HL-60 (cell line): ENCODE data around the gene DTL.

ENCODE experiments used
- GABPA ChIP-seq: IDR thresholded peaks from 2 replicates; pipeline ENCODE4 v1.6.1; 2012; ENCODE audit warnings: low read depth
- POLR2AphosphoS5 ChIP-seq: IDR thresholded peaks from 2 replicates; pipeline ENCODE4 v1.6.1; 2012; ENCODE audit warnings: low read depth
- REST ChIP-seq: IDR thresholded peaks from 2 replicates; pipeline ENCODE4 v1.6.1; 2012; ENCODE audit warnings: low read depth; ENCODE audit not compliant: insufficient replicate concordance
- SPI1 ChIP-seq: IDR thresholded peaks from 2 replicates; pipeline ENCODE4 v1.6.1; 2012; ENCODE audit warnings: low read depth, mild to moderate bottlenecking, borderline replicate concordance
- TF ChIP-seq, protein P1 (sequence below): IDR thresholded peaks from one replicate; pipeline ENCODE4 v1.5.1; 2011; ENCODE audit warnings: low read length, control low read depth, inconsistent platforms; ENCODE audit not compliant: insufficient read depth

DNA sequence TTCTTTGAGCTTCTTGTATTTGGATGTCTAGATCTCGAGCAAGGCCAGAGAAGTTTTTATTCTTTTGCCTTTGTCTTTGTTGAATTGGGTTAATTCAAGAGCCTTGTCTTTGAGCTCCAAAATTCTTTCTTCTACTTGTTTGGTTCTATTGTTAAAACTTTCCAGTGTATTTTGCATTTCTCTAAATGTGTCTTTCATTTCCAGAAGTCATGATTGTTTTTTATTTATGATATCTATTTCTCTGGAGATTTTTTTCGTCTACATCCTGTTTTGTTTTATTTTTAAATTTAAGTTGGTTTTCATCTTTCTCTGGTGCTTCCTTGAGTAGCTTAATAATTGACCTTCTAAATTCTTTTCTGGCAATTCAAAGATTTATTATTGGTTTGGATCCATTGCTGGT, 61.8 kb downstream of the DTL start:
- TF ChIP-seq POLR2AphosphoS5: no peak
- TF ChIP-seq, protein P1, sequence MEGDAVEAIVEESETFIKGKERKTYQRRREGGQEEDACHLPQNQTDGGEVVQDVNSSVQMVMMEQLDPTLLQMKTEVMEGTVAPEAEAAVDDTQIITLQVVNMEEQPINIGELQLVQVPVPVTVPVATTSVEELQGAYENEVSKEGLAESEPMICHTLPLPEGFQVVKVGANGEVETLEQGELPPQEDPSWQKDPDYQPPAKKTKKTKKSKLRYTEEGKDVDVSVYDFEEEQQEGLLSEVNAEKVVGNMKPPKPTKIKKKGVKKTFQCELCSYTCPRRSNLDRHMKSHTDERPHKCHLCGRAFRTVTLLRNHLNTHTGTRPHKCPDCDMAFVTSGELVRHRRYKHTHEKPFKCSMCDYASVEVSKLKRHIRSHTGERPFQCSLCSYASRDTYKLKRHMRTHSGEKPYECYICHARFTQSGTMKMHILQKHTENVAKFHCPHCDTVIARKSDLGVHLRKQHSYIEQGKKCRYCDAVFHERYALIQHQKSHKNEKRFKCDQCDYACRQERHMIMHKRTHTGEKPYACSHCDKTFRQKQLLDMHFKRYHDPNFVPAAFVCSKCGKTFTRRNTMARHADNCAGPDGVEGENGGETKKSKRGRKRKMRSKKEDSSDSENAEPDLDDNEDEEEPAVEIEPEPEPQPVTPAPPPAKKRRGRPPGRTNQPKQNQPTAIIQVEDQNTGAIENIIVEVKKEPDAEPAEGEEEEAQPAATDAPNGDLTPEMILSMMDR: no peak
- TF ChIP-seq GABPA: no peak
- TF ChIP-seq REST: no peak
- no peak for TF ChIP-seq SPI1
